ENCODE measurements around the gene NEDD4L. TPM values are rescaled to one million over a fixed set of nuclear protein-coding genes. Genes with fewer than 3 reads are reported as not detected.

The NEDD4L gene
- total RNA-seq, 1 donor from 2014 or later: 32.6 TPM

DNA sequence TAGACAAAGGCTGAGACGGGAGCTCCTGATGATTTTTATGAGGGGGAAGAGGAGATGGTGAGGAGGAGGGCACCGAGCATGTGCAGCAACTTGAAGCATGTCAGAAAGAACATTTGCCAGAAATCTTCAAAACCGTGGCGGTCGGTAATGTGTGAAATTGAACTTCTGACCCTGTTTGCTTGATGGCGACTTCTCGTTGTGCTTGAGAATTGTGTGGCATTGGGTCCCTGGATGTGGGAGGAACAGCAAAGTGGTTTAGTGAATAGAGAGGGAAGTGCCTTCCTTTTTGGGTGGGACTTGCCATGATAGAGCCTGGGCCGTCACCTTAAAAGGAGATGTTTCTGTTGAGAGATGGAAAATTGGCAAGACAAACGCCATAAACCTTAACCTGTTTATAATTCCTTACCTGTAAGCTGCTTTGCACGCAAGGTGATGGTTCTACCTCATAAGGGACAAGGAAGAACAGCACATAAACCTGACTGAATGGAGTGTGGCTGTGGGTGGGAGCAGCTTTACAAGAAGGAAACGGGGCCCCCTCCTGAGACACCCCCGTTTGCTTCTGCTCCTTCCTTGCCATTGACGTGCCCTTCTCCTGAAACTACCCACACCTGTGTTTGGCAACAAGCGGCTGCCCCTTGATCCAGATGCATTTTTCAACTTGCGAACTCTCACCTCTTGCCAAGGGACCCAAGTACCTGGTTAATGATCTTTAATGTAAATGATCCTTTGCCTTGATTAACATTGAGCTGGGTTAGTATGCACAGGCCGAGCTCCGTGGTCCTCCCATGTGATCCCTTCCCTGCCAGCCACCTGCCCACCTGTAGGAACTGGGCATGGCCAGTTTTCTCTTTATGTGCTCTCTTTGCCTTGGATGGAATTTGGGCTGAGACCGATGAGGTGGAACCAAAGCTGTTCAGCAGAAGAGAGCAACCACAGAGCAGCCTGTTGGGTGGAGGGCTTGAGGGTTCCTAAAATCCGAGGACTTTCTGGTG lies 153.2 kb downstream of the NEDD4L start:
- CTCF ChIA-PET: no interaction called here
- no peaks in the 10 kb centered on the region for H3K9me3 Mint-ChIP-seq
- no peak for DNase-seq
- ATAC-seq (ENCODE audit: low read depth): no peak
- H3K36me3 Mint-ChIP-seq (ENCODE audit: low read depth): no peaks in the 10 kb centered on the region
- H3K4me3 Mint-ChIP-seq: peak overlapping the region; percentile 8
- peaks cover 2% of the 10 kb centered on the region for H3K27me3 Mint-ChIP-seq
- POLR2A ChIA-PET: no interaction called here
- peaks cover 25% of the 10 kb centered on the region for H3K4me1 Mint-ChIP-seq
- intact Hi-C loops (cut with micrococcal nuclease): loop anchor here (5.0 kb wide), 3 partner anchors 35 to 565 kb away; no protein-coding TSS in a partner anchor
- no peak overlapping the region for H3K27ac Mint-ChIP-seq
- TF ChIP-seq, protein P1, sequence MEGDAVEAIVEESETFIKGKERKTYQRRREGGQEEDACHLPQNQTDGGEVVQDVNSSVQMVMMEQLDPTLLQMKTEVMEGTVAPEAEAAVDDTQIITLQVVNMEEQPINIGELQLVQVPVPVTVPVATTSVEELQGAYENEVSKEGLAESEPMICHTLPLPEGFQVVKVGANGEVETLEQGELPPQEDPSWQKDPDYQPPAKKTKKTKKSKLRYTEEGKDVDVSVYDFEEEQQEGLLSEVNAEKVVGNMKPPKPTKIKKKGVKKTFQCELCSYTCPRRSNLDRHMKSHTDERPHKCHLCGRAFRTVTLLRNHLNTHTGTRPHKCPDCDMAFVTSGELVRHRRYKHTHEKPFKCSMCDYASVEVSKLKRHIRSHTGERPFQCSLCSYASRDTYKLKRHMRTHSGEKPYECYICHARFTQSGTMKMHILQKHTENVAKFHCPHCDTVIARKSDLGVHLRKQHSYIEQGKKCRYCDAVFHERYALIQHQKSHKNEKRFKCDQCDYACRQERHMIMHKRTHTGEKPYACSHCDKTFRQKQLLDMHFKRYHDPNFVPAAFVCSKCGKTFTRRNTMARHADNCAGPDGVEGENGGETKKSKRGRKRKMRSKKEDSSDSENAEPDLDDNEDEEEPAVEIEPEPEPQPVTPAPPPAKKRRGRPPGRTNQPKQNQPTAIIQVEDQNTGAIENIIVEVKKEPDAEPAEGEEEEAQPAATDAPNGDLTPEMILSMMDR (IDR thresholded peaks at IDR 0.05): no peak

DNA sequence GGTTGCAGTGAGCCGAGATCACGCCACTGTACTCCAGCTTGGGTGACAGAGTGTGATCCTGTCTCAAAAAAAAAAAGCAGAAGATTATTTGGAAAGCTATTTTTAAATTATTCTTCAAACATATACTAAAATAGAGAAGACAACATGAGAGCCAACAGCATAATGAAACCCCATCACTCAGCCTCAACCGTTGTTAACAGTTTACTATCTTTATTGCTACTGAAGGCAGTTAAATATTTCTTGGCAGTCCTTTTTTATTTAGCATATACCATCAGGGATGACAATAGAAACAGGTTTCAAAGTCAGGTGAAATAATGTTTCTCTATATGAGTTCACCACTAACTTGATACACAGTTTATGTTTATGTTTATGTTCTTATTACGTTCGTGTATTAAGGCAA lies 157.2 kb downstream of the NEDD4L start:
- H3K27me3 Mint-ChIP-seq: no peaks in the 10 kb centered on the region
- POLR2A ChIA-PET: no interaction called here
- H3K4me3 Mint-ChIP-seq: no peak overlapping the region
- intact Hi-C loops (cut with micrococcal nuclease): no loop called here
- CTCF ChIA-PET: no interaction called here
- H3K27ac Mint-ChIP-seq: no peak overlapping the region
- TF ChIP-seq, protein P1 (IDR thresholded peaks at IDR 0.05): no peak
- H3K9me3 Mint-ChIP-seq: no peaks in the 10 kb centered on the region
- H3K4me1 Mint-ChIP-seq: peaks cover 9% of the 10 kb centered on the region
- no peak for DNase-seq
- no peak for ATAC-seq (ENCODE audit: low read depth)
- no peaks in the 10 kb centered on the region for H3K36me3 Mint-ChIP-seq (ENCODE audit: low read depth)

DNA sequence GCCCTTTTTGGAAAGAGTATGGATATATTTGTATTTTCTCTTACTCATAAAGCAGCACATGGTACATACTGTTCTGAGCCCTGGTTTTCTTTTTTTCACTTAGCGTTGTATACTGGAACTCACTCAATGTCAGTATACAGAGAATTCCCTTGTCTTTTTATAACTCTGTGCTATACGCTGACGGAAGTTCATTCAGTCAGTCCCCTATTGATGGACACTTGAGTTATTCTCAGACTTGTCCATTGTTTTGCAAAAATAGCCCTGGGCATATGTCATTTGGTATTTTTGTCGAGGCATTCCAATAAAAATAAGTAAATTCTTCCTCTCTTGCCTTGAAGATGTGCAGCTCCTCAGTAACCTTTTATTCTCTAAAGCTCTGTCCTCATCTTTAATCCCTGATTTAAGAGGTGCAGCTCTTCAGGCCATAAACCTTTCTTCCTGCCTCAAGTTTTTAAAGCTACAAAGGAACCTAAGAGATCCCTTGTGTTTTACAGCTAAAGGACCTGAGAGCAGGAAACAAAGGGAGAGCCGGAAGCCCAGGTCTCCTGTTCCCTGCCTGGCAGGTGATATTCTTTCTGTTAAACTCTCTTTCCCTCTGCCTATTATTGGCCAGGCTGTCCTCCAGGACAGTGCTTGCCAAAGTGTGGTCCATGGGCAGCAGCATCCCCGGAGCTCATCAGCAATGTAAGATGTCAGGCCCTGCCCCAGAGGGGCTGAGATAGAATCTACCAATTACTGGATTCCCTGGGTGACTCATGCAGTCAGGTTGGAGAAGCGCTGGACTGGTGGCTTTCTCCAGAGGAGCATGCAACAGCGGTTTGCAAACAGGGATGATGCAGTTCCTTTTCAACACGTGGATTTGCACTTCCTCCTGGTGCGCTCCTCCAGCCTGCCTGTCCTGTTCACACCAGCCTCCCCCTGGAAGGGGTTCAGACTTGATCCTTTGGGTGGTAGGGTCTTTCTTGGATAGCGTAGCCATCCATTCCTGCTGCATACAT lies 158.0 kb downstream of the NEDD4L start:
- H3K27ac Mint-ChIP-seq: no peak overlapping the region
- TF ChIP-seq, protein P1 (IDR thresholded peaks at IDR 0.05): no peak
- POLR2A ChIA-PET: no interaction called here
- CTCF ChIA-PET: interaction anchor here (0.6 kb wide), 1 partner anchor 66 kb away, joined by 3 read pairs; no protein-coding TSS in a partner anchor
- no peaks in the 10 kb centered on the region for H3K36me3 Mint-ChIP-seq (ENCODE audit: low read depth)
- peaks cover 2% of the 10 kb centered on the region for H3K4me1 Mint-ChIP-seq
- no peak overlapping the region for H3K4me3 Mint-ChIP-seq
- no peaks in the 10 kb centered on the region for H3K9me3 Mint-ChIP-seq
- intact Hi-C loops (cut with micrococcal nuclease): no loop called here
- no peaks in the 10 kb centered on the region for H3K27me3 Mint-ChIP-seq
- ATAC-seq (ENCODE audit: low read depth) (no peak), DNase-seq (no peak)

DNA sequence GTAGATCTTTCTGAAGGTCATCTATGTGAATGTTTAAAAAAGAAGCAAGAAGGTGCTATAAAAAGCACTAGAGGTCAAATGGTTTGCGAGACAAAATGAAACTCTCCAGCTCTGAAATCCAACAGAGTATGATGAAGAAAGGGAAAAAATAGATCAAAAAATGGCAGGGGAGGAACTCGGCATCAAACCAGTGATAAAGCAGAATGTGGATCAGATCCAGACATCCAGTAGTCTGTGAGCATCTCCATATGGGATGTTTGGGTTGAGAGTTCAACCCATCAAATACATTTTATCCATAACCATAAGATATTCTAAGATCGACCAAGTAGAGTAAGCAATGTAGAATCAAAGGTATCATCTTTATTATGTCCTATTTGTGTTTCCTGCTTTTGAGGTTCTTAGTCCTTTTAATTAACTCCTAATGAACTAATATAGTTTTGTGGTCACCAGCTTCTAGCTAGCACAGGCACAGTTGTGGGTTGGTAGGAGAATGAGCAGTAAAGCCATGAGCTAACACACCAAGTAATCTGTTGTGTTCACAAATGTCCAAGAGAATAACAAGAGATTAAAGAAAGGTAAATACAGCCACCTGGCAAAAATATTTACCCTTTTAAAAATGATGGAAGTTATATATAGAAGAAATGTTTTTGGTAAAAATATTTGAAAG lies 160.9 kb downstream of the NEDD4L start:
- ATAC-seq (ENCODE audit: low read depth): no peak
- H3K36me3 Mint-ChIP-seq (ENCODE audit: low read depth): no peaks in the 10 kb centered on the region
- peaks cover 17% of the 10 kb centered on the region for H3K4me1 Mint-ChIP-seq
- no peak overlapping the region for H3K27ac Mint-ChIP-seq
- intact Hi-C loops (cut with micrococcal nuclease): loop anchor here (1.0 kb wide), 1 partner anchor 10 kb away; no protein-coding TSS in a partner anchor
- H3K4me3 Mint-ChIP-seq: no peak overlapping the region
- CTCF ChIA-PET: no interaction called here
- POLR2A ChIA-PET: no interaction called here
- TF ChIP-seq, protein P1 (IDR thresholded peaks at IDR 0.05): no peak
- H3K9me3 Mint-ChIP-seq: peaks cover 2% of the 10 kb centered on the region
- no peaks in the 10 kb centered on the region for H3K27me3 Mint-ChIP-seq
- DNase-seq: no peak

Data from activated B cell treated with CpG ODN at 0.5 μM for 24 hours (primary cell).